NOMO-1 (cell line): ENCODE data around the gene HMGCS2.
"Not testable (repeated sequence)": the region's sequence is repeated elsewhere in the genome, so short reads cannot be mapped to it uniquely, and the experiment has no call there.

ENCODE experiments used
- DNase-seq, 2 experiments: peaks; one replicate each; lab custom pipeline; 2025; ENCODE audit not compliant: unreplicated experiment in 2 of 2; lab: John Stamatoyannopoulos, UW

HMGCS2 gene

DNA sequence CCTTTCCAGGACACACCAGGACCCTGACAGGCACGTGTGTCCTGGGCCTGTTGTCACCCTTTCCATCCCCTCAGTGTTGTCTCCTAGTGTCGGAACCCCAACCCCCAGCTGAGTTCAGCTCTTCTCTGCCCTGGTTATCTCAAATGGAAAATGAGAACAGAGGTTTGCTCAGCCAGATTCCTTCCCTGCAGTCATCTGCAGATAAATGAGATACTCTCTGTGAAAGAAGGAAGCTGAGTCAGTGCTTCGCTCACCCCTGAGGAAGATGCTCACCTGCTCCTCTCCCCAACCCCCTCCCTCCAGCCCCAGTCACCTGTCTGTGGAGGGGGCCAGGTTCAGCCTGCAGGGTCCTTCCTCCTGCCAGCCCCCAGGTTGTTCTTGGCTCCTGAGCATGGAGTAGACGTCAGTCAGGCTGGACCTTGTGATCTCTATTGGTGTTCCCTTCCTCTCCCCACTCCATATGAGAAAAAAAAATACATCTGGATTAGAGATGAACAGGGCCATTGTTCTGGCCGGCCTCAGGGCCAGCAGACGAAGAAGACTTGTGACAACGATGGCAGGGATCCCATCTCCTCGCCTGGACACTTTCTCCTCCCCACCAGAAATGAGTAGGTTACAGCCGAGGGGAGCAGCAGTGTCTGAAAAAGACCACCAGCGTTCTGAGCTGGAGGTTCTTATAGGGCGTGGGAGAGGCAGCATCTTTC lies 36.1 kb downstream of the HMGCS2 start:
- no peak for DNase-seq

DNA sequence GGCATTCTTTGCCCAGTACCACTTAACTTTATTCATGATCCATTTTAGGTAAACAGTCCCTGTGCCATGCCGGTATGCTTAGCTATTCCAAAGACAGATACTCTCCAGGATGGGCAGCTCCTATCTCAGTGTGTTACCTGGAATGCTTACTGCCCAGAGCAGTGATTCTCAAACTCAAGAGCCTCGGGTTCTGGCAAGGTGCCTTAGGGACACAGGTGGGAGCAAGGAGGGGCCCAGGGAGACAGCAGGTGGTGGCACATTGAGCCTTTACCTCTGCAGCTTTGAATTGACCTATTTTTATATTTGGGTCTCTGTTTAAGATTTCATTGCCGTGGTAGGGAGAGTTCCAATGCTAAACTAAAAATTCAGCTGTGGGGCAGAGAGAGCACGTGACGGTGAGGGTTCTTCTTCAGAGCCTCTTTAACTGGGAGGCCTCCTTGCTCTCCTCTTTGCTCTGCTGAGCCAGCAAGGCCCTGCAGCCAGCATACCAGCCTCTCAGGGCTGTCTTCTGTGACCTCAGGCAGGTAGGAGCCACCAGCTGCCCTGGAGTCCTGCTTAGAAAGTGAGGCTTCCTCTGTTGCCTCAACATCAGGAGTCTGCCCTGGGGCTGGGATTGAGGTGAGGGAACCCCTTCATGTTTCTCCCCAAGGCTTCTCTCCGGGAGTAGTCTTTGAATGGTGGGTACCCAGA lies 36.8 kb downstream of the HMGCS2 start:
- no peak for DNase-seq

DNA sequence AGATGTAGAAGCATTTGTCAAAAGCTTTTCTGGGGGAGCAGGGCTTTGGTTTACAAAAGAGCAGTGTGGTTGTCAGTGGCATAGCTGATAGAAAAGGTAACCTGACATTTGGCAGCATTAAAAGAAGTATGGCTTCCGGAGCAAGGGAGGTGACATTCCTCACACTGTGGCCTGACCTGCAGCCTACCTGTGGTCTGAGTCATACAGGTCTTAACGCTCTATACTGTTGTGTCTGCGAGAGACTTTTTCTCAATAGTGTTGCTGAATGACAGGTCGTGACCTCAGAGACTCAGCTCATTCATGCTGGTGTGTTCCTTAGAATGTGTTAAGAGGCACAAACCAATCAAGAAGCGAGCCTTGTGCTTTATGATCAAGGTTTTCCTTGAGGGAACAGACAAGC lies 37.6 kb downstream of the HMGCS2 start:
- DNase-seq, result no peak

DNA sequence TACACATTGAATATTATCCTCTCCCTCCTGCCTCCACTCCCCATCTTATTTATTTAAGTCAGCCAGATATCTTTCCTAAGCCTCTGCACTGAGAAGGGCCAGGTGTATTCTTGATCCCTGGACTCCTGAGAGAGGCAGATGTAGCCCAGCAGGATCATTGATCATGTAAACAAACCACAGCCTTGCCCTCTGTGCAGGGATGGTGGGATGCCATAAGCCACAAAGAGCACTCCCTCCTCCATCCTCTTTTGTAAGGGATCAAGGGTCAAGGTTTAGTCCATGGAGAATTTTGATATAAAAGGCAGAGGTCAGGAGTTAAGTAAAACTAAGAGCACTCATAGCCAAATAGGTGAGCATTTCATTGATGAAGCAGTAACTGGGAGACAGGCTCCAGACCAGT lies 39.7 kb downstream of the HMGCS2 start:
- no peak for DNase-seq

DNA sequence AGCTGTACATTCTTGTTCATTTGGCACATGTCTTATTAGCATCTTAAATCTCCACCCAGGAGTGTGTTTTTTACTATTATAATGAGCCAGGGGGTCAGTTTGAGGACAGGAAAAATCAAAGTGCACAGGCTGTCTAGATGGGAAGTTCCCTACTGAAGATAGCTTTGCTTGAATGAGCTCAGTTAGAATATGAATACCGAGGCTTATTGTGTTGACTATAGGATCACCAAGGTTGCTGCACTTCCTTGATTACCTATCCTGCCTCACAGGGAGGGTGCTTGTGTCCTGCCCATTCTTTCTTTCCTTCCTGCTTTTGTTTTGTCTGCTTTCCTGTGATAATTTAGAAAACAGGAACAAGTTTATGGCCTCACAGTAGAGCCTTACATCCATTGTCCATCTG lies 40.7 kb downstream of the HMGCS2 start:
- DNase-seq, result no peak

DNA sequence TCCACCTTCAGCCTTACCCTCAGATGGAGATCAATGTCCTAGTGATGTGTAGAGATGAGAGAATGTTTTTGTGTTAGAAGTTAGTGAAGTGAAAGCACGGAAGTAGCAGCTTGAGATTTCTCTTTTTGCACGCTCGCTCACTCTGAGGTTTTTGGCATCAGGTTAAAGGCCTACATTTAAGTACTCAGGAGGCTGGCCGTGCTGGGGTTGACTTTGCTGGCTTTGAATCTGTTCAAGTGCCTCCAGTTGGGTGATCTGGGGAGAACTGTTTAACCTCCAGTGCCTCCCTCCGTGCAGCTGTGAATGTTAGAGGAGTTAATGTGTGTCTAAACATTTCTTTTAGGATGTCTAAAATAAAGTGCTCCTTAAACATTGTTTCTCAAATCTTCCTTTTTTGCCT lies 43.1 kb downstream of the HMGCS2 start:
- DNase-seq, result no peak

DNA sequence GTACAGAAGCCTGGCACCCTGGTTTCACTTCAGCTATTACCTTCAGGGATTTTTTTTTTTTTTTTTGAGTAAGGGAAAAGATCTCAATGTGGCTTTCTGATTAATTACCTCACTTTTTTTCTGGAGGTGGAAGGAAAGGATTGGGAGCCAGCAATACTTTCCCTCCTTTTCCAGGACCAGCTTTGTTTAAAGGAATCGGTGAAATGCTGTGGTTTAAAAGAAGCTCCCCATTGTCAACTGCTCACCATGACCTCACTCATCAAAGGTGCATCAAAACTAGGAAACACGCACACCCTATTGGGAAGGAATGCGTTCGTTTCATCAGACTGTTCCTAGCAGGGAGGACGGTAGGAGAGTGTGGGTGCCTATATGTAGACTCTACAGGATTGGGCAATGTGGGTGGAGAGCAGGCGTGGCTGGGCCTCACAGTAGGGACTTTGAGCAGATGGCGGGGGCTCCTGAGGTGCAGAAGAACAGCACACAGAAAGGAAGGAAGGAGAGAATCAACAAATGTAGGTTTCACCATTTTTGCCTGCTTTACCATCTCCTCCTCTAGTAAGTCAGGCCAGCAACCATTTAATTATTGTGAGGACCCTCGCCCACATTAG lies 44.0 kb downstream of the HMGCS2 start:
- no peak for DNase-seq

DNA sequence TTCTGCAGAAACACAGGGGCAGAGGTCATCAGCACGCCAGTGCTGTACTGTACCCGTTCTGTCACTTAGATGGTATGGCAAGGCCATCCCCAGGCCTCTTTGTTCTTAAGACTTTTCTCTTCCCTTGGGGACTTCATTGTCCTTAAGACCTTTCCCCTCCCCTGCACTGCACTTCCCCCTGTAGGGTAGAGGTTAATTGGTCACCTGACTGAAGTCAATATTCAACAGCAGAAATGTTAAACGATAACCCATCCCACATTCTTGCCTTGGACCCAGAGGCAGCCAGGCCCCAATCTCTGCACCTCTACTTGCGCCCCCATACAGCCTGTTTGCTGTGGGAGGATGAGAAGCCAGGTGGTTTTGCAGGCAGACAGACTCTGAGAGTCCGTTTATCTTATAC lies 46.8 kb downstream of the HMGCS2 start:
- DNase-seq, result no peak

DNA sequence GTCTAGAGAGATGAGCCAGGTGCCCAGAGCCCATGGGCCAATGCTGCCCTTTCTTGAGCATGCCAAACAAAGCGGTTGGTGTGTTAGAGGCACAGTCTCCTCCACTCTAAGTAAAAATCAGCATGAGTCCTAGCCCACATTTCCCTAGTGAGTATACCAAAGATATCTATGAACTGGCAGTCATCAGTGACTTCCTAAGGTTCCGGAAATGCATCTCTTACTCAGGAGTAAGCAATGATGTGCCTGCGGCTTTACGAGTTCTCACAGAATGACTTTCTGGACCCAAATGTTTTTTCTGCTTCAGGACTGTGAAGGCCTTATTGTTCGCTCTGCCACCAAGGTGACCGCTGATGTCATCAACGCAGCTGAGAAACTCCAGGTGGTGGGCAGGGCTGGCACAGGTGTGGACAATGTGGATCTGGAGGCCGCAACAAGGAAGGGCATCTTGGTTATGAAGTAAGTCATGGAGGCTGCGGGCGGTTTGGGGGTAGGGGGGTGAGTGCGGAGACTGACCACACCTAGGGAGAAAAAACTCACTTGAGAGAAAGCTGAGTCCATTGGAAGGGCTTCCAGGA lies 47.8 kb downstream of the HMGCS2 start:
- no peak for DNase-seq

DNA sequence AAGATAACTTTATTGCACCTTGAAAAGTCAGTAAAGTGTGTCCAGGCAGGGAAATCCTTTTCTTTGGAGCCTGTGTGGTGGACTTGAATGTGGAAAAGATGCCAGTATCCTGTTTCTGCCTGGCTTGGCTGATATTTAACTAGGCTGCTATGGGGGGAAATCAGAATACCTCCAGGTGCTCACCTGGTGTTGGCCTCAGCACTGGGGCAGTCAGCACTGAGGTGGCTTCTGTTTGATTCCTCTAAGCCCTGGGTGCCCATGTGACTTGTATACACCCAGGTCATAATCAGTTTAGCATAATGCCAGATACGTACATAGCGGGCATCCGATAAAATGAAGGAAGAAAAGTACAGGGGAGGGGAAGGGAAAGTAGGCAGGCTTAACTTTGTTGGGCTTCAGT lies 49.7 kb downstream of the HMGCS2 start:
- no peak for DNase-seq

DNA sequence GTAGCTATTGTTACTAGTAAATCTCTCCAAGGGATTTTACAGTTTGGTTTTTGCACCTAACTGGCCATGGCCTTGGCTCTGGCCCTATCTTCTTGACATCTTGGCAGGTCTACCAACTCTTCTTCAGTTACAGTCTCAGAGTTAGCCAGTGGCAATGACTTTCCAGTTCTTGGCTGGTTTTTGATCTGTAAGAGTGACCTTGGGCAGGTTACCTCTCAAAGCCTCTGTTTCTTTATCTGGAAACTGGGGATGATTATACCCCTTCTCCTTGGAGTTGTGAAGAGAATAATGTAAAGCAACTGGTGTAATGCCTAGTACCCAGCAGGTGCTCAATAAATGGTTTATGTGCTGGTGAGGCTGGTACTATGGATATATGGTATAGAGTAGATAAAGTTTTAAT lies 50.3 kb downstream of the HMGCS2 start:
- DNase-seq, result no peak

DNA sequence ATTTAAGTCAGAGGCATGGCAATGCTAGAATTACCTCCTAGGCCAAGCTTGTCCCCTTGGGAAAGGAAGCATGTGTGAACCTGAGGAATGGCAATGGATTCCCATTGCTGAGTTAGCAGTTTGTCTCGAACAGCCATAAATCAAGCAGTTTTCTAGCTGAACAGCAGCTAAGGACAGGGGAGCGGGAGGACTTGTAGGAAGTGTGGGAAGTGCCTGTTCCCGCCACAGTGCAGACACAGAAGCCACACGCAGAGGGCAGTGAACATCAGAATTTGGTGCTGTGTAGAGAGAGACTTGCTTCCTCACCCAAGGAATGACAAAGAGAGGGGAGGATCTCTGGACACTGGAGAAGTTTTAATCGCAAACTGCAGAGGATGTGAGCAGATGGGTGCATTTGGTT lies 53.2 kb downstream of the HMGCS2 start:
- no peak for DNase-seq

DNA sequence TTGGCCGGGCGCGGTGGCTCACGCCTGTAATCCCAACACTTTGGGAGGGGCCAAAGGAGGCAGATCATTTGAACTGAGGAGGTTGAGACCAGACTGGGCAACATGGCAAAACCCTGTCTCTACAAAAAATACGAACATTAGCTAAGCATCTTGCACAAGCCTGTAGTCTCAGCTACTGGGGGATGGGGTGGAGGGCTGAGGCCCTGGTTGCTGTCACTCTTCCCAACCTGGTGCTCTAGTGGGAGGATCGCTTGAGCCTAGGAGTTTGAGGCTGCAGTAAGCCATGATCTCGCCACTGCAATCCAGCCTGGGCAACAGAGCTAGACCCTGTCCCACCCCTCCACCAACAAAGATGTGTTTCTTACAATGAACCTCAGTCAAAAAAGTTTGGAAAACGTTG lies 54.1 kb downstream of the HMGCS2 start:
- DNase-seq, result no peak

DNA sequence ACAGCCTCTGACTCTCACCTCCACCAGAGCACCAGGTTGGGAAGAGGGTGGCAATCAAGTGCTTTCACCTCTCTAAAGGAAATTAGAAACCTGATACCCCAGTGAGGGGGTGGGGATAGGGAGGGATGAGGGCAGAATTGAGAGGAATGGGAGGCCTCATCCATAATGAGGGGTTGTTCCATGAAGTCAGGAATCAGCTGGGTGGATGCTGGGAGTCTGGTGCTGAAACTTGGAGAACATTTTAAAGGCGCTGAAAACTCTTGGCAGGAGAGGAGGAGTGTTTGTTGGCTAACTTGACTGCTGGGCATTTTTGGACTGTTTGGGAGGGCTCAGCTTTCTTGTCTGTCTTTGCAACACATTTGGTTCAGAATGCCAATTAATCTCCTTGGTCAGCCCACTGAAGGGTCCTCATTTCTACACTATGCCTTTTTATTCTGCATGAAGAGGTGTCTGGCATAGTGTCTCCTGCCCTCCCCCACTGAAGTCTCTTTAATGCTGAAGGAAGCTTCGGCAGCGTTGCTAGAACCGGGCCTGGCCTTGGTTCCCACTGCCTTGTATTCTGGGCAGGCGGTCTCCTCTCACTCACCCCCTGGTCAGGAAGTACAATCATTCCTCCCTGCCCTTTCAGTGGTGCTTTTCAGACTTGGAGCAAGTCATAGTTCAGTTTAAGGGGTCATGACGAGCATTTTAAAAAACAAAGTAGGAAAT lies 54.8 kb downstream of the HMGCS2 start:
- no peak for DNase-seq

DNA sequence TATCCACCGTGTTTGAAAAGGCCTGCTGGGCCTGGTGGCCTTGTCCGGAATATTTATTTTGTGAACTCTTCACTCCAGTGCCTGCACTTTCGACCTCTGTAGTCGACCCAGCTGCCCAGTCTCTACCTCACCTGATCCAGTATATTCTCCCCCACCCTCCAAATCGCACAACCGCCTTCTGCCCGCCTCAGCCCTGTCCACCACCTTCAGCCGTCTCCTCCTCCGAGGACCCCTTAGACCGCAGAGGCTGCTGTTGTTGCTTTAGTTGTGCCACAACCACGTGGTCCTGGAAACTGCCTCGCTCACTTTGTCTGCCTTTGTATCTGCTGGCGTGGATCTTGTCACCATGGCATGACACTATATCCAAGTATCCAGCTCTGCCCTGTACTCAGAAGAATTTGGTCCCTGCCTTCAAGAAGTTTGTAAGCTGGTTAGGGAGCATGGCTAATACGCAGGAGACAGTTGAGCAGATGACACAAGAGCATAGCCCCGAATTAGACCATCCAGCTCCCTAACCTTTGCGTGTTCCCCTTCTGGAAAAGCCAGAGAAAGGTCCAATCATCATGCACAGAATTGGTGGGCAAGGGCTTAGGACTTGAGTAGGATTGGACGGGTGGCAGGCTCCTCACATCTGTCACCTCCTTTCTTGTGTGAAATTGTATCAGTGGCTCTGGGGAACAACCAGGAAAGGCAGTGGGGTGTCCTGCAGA lies 55.5 kb downstream of the HMGCS2 start:
- no peak for DNase-seq

DNA sequence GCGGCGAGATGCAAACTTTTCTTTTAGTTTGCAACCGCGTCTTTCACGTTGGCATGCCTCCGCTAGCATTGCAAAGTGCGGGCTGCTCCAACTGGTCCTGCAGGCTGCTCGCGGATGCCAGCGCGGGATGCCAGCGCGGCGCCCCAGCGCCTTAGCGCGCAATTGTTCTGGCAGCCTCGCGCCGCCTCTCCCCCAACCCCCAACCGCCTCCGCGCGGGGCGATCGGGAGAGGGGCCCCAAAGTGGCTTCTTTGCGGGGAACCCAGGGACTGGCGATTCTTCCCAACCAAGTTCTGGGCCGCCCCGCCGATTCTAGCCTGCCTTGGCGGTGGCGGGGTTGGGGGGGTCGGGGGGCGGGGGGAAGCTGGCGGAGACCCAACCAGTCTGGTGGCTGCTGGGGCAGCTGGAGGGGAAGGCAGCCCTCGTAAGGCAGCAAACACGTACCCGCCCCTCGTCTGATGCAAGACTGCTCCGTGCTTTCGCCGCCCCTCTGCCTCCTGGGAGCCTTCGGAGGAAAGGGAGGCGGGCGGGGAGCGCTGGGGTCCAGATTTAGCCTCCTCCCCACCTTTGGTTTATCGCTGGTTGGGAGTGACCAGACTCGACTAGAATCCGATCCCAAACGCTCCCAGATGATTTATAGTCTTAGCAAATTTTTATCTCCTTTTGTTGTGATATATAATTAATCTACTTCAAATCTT lies 56.2 kb downstream of the HMGCS2 start:
- DNase-seq, result peak; percentile 1 to 14

DNA sequence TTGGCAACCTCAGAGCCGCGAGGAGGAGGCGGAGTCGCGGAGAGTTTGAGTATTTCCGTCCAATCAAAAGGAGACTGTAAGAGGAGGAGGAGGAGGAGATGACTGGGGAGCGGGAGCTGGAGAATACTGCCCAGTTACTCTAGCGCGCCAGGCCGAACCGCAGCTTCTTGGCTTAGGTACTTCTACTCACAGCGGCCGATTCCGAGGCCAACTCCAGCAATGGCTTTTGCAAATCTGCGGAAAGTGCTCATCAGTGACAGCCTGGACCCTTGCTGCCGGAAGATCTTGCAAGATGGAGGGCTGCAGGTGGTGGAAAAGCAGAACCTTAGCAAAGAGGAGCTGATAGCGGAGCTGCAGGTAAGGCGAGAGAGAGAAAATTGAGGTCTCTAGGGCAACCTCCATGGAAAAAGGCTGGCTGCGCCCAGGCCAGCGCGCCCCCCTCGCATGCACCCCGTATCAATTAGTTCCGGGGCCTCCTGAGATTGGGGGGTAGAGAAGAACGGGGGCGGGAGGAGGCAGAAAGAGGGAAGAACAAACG lies 56.8 kb downstream of the HMGCS2 start, which contains the start of gene PHGDH:
PHGDH (plus strand) TSS at position 131 of the 538 bp plus-strand sequence; CDS start at position 220, 89 bp downstream.
- DNase-seq, result peak; percentile 65 to 66

DNA sequence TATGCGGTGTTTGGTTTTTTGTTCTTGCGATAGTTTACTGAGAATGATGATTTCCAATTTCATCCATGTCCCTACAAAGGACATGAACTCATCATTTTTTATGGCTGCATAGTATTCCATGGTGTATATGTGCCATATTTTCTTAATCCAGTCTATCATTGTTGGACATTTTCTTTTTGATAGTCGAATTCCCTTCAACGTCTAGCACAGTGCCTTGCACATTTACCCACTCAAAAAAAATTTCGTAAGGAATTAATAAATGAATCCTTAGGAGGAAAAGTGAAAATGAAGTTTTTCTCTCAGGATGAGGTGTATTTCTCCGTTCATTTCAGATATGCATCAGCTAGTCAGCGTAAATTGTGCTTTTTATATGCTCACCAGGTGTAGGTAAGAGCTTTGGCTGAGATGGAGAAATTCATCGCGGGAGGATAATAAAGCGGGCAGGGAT lies 57.3 kb downstream of the HMGCS2 start:
- DNase-seq, result not testable (repeated sequence)

DNA sequence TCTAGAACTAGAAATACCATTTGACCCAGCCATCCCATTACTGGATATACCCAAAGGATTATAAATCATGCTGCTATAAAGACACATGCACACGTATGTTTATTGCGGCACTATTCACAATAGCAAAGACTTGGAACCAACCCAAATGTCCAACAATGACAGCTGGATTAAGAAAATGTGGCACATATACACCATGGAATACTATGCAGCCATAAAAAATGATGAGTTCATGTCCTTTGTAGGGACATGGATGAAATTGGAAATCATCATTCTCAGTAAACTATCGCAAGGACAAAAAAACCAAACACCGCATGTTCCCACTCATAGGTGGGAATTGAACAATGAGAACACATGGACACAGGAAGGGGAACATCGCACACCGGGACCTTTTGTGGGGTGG lies 62.1 kb downstream of the HMGCS2 start:
- not testable (repeated sequence) for DNase-seq
